ENCODE data around the gene CYP26C1.

GRCh38 chr10:93026072-93026471 is 34.5 kb upstream of the CYP26C1 start:
- TF ChIP-seq POLR2A (IDR thresholded peaks at IDR 0.05) (no peak), CTCF (IDR thresholded peaks at IDR 0.05) (no peak)

All from right lobe of liver (tissue), 4 donors.